ENCODE results near the gene SLC10A6.

Gene SLC10A6

DNA sequence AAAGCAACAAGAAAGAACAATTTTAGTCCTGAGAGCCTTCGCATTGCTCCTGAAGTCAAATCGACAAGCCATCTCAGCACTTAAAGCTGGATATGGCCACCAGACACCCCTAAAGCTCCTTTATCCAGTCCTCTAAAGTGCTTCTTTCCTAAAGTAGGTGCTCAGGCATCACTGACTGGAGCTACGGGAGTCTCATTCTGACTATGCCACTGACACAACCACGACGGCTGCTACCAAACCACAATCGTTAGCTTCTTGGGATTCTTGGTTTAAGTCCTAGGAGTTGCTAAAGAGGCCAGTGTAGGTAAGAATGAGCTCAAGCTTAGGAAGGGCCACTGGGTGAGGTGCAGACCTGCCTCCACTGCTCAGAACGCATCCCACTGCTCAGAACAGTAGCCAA lies 1.0 kb downstream of the SLC10A6 start:
- Histone ChIP-seq H3K4me2 (ENCODE audit: low read length) (no peak overlapping the region), H3K27ac (peak overlapping the region; percentile 60), H3K9ac (no peak overlapping the region), H3K36me3 (ENCODE audit: control insufficient read depth, insufficient read depth, low read length) (no peaks in the 10 kb centered on the region), H3K9me3 (ENCODE audit: control insufficient read depth, low read length) (no peaks in the 10 kb centered on the region), H3K27me3 (ENCODE audit: control insufficient read depth, insufficient read depth, low read length) (no peaks in the 10 kb centered on the region), H3K4me3 (ENCODE audit: low read depth, low read length) (peak overlapping the region; percentile 33), H3K79me2 (no peaks in the 10 kb centered on the region), H3K4me1 (no peaks in the 10 kb centered on the region), H2AFZ (no peak overlapping the region)
- no peak for TF ChIP-seq CTCF (IDR thresholded peaks at IDR 0.05)

DNA sequence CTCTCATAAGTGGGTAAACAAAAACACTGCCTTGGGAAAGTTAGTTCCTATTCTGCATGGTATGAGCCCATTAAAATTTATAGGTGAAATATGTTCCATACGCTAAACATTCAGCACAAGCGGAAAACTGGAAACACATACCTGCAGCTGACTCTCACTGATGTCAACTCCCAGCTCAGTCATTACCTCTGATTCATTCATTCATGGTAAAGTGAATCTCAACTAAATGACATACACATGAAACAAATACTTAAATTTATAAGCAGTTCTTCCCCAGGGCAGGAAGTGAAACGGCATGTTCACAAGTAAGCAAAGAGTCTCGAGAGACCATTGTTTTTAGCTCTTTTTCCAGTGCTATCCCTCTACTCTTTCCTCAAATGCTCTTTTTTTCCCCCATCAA lies 1.6 kb downstream of the SLC10A6 start:
- no peaks in the 10 kb centered on the region for H3K79me2 ChIP-seq
- H2AFZ ChIP-seq, result no peak overlapping the region
- no peak overlapping the region for H3K9ac ChIP-seq
- peak overlapping the region; percentile 60 for H3K27ac ChIP-seq
- H3K4me3 ChIP-seq (ENCODE audit: low read depth, low read length), result no peak overlapping the region
- no peaks in the 10 kb centered on the region for H3K4me1 ChIP-seq
- H3K27me3 ChIP-seq (ENCODE audit: control insufficient read depth, insufficient read depth, low read length), result no peaks in the 10 kb centered on the region
- H3K36me3 ChIP-seq (ENCODE audit: control insufficient read depth, insufficient read depth, low read length), result no peaks in the 10 kb centered on the region
- H3K4me2 ChIP-seq (ENCODE audit: low read length), result no peak overlapping the region
- no peaks in the 10 kb centered on the region for H3K9me3 ChIP-seq (ENCODE audit: control insufficient read depth, low read length)
- TF ChIP-seq CTCF (IDR thresholded peaks at IDR 0.05), result no peak

- H3K79me2 ChIP-seq, result no peaks in the 10 kb centered on the region
- no peaks in the 10 kb centered on the region for H3K27me3 ChIP-seq (ENCODE audit: control insufficient read depth, insufficient read depth, low read length)
- H3K9me3 ChIP-seq (ENCODE audit: control insufficient read depth, low read length), result no peaks in the 10 kb centered on the region
- no peak overlapping the region for H2AFZ ChIP-seq
- no peaks in the 10 kb centered on the region for H3K4me1 ChIP-seq
- H3K9ac ChIP-seq, result no peak overlapping the region
- TF ChIP-seq CTCF (IDR thresholded peaks at IDR 0.05), result no peak
- no peaks in the 10 kb centered on the region for H3K36me3 ChIP-seq (ENCODE audit: control insufficient read depth, insufficient read depth, low read length)
- H3K4me2 ChIP-seq (ENCODE audit: low read length), result no peak overlapping the region
- H3K4me3 ChIP-seq (ENCODE audit: low read depth, low read length), result no peak overlapping the region
- no peak overlapping the region for H3K27ac ChIP-seq
Observed at GRCh38 chr4:86846921-86847320, 2.3 kb downstream of the SLC10A6 start.

- H3K4me1 ChIP-seq, result no peaks in the 10 kb centered on the region
- H2AFZ ChIP-seq, result no peak overlapping the region
- H3K27me3 ChIP-seq (ENCODE audit: control insufficient read depth, insufficient read depth, low read length), result no peaks in the 10 kb centered on the region
- H3K79me2 ChIP-seq, result no peaks in the 10 kb centered on the region
- no peak for TF ChIP-seq CTCF (IDR thresholded peaks at IDR 0.05)
- no peak overlapping the region for H3K27ac ChIP-seq
- no peak overlapping the region for H3K4me2 ChIP-seq (ENCODE audit: low read length)
- no peaks in the 10 kb centered on the region for H3K9me3 ChIP-seq (ENCODE audit: control insufficient read depth, low read length)
- H3K9ac ChIP-seq, result no peak overlapping the region
- no peaks in the 10 kb centered on the region for H3K36me3 ChIP-seq (ENCODE audit: control insufficient read depth, insufficient read depth, low read length)
- H3K4me3 ChIP-seq (ENCODE audit: low read depth, low read length), result no peak overlapping the region
Observed at GRCh38 chr4:86845593-86845992, 3.6 kb downstream of the SLC10A6 start.

DNA sequence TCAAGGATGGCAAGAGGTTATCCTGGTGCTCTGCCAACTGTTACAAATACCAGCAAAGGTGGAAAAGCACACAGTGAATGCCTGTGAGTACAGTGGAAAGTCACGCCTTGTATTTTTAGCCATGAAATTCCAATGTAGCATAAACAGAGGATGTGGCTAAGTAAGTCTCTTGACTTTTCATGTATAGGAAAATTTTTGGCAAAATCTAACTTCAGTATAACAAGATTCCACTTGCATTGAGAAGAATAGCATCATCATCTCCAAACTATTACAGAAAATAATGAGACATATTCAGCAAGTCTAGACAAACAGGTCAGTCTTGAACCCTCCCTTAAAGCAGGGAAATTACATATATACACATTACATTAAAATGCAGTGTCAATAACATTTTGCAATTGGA lies 7.9 kb downstream of the SLC10A6 start:
- H3K36me3 ChIP-seq (ENCODE audit: control insufficient read depth, insufficient read depth, low read length), result no peaks in the 10 kb centered on the region
- no peaks in the 10 kb centered on the region for H3K9me3 ChIP-seq (ENCODE audit: control insufficient read depth, low read length)
- no peak overlapping the region for H2AFZ ChIP-seq
- no peaks in the 10 kb centered on the region for H3K27me3 ChIP-seq (ENCODE audit: control insufficient read depth, insufficient read depth, low read length)
- H3K27ac ChIP-seq, result no peak overlapping the region
- no peak overlapping the region for H3K4me2 ChIP-seq (ENCODE audit: low read length)
- no peak for TF ChIP-seq CTCF (IDR thresholded peaks at IDR 0.05)
- no peaks in the 10 kb centered on the region for H3K4me1 ChIP-seq
- no peak overlapping the region for H3K9ac ChIP-seq
- H3K4me3 ChIP-seq (ENCODE audit: low read depth, low read length), result no peak overlapping the region
- H3K79me2 ChIP-seq, result no peaks in the 10 kb centered on the region
